ENCODE results near the gene MAPK13.

DNA sequence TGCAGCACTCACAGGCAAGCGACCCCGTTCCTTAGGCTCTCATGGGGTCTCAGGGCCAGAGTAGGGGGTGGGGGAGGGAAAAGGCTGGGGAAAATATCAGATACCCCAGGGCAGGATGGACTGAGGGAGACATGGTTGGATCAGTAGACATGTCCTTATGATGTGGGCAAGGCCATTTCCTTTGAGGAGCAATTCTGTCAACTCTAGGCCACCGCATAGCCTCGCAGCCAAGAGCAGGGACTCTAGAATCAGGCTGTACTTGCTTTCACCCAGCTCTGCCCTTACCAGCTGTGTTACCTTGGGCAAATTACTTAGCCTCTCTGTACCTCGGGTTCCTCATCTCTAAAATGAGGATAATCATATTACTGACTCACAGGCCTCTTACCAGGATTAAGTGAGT lies 2.2 kb upstream of the MAPK13 start:
- TF ChIP-seq, protein P1, sequence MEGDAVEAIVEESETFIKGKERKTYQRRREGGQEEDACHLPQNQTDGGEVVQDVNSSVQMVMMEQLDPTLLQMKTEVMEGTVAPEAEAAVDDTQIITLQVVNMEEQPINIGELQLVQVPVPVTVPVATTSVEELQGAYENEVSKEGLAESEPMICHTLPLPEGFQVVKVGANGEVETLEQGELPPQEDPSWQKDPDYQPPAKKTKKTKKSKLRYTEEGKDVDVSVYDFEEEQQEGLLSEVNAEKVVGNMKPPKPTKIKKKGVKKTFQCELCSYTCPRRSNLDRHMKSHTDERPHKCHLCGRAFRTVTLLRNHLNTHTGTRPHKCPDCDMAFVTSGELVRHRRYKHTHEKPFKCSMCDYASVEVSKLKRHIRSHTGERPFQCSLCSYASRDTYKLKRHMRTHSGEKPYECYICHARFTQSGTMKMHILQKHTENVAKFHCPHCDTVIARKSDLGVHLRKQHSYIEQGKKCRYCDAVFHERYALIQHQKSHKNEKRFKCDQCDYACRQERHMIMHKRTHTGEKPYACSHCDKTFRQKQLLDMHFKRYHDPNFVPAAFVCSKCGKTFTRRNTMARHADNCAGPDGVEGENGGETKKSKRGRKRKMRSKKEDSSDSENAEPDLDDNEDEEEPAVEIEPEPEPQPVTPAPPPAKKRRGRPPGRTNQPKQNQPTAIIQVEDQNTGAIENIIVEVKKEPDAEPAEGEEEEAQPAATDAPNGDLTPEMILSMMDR (IDR thresholded peaks at IDR 0.05), result no peak
- TF ChIP-seq POLR2A (IDR thresholded peaks at IDR 0.05), result no peak

Data from esophagus squamous epithelium (tissue), 4 donors.